ENCODE measurements around the gene AMHR2. TPM values are rescaled to one million over a fixed set of nuclear protein-coding genes. Genes with fewer than 3 reads are reported as not detected.

The AMHR2 gene
- total RNA-seq, 1 donor from 2014 or later = not detected

DNA sequence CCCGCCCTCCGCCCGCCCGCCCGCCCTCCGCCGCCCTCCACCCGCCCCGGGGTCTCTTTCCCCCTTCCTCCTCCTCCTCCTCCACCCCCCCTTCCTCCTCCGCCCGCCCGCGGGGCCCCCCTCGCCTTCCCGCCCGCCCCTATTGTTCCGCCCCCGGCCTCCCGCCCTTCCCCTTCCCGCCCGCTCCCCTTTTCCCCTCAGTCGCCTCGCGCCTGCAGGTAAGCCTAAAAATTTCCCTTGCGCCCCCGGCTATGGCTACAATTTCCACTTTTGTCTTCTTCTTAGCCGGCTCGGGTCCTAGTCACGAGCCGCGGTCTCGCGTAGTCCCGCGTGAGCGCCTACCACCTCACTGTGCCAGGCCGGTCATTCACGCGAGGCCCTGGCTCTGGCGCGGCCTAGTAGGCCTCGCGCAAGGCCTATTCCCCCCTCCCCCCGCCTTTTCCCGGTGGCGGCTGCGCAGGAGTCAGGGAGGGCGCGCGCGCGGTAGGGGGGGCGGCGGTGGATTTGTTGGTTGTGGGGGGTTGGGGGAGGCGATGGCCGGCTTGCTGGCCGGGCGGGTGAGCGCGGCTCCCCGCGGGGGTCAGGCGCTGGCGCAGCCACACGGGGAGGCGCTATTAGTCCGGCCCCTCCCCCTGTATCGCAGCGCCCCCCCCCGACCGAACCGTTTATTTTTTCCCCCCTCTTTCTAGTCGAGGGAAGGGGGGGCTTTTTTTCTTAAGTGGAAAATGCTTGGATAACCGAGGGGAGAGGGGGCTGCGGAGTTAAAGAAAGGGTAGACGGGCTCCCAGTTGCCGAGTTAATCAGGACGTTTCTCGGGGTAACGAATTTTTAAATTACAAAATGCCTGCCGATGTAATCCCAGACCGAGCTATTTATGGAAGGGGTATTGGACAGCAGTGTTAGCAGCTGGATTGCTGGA, 28.8 kb downstream of the AMHR2 start:
- TF ChIP-seq, protein P1, sequence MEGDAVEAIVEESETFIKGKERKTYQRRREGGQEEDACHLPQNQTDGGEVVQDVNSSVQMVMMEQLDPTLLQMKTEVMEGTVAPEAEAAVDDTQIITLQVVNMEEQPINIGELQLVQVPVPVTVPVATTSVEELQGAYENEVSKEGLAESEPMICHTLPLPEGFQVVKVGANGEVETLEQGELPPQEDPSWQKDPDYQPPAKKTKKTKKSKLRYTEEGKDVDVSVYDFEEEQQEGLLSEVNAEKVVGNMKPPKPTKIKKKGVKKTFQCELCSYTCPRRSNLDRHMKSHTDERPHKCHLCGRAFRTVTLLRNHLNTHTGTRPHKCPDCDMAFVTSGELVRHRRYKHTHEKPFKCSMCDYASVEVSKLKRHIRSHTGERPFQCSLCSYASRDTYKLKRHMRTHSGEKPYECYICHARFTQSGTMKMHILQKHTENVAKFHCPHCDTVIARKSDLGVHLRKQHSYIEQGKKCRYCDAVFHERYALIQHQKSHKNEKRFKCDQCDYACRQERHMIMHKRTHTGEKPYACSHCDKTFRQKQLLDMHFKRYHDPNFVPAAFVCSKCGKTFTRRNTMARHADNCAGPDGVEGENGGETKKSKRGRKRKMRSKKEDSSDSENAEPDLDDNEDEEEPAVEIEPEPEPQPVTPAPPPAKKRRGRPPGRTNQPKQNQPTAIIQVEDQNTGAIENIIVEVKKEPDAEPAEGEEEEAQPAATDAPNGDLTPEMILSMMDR (IDR thresholded peaks at IDR 0.05) = peak; percentile 80
- peak overlapping the region; percentile 97 for H3K4me3 Mint-ChIP-seq (ENCODE audit: unreplicated experiment)
- H3K27ac Mint-ChIP-seq (ENCODE audit: unreplicated experiment) = peak overlapping the region; percentile 100
- H3K36me3 Mint-ChIP-seq (ENCODE audit: low read depth) = peaks cover 21% of the 10 kb centered on the region
- DNase-seq (ENCODE audit: low spot score) = no peak
- H3K4me1 Mint-ChIP-seq (ENCODE audit: low read depth) = peaks cover 26% of the 10 kb centered on the region
- no peaks in the 10 kb centered on the region for H3K27me3 Mint-ChIP-seq (ENCODE audit: low read depth)
- H3K9me3 Mint-ChIP-seq (ENCODE audit: low read depth) = no peaks in the 10 kb centered on the region

DNA sequence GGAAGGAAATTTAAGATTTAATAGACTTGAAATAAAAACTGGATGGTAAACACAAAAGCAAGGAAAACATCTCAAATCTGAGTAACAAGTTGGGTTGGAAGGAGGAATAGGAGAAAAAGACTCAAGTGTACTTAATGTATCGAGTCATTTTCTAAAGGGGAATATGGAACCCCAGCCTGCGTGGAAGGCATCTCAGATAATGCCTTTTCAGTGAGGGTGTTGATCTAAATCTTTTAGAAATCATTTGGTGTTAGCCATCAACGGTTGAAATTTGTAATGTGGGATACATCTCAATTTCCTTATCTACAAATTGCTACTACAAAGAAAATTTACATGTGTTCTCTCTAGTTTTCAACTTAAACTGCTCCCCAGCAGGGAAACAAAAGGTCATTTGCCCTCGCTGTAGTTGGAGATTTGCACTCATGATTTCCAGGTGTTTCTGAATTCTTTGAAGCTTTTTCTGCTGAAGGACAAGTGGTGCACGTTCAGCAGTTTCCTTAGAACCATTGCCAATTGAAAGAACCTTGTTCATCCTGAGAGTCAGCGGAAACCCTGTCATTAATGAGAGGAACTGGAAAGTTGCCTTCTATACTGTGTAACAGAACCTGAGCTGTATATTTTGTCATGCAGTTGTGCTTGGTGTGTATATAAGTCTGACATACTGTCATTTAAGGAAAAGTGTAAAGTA, 30.4 kb downstream of the AMHR2 start:
- Mint-ChIP-seq H3K27me3 (ENCODE audit: low read depth) (no peaks in the 10 kb centered on the region), H3K4me3 (ENCODE audit: unreplicated experiment) (peak overlapping the region; percentile 97), H3K9me3 (ENCODE audit: low read depth) (no peaks in the 10 kb centered on the region), H3K36me3 (ENCODE audit: low read depth) (peaks cover 27% of the 10 kb centered on the region), H3K27ac (ENCODE audit: unreplicated experiment) (peak overlapping the region; percentile 81), H3K4me1 (ENCODE audit: low read depth) (peaks cover 27% of the 10 kb centered on the region)
- DNase-seq (ENCODE audit: low spot score) = no peak
- TF ChIP-seq, protein P1 (IDR thresholded peaks at IDR 0.05) = no peak

DNA sequence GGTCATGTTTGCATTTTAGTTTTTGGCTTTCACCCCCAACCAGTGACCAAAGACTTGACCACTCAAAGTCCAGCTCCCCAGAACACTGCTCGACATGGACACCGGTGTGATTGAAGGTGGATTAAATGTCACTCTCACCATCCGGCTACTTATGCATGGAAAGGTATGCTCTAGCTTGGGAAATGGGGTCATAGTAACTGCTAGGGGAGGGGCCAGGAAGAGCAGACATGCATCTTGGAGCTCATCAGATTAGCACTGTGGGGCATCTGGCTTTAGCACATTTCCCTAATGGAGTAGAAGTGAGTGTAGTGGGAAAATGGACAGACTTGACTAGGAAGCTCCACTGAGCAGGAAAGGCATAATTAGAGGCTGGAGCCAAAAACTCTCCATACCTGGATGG, 31.1 kb downstream of the AMHR2 start:
- Mint-ChIP-seq H3K27me3 (ENCODE audit: low read depth) (no peaks in the 10 kb centered on the region), H3K9me3 (ENCODE audit: low read depth) (no peaks in the 10 kb centered on the region), H3K4me3 (ENCODE audit: unreplicated experiment) (peak overlapping the region; percentile 97), H3K4me1 (ENCODE audit: low read depth) (peaks cover 30% of the 10 kb centered on the region), H3K27ac (ENCODE audit: unreplicated experiment) (peak overlapping the region; percentile 63), H3K36me3 (ENCODE audit: low read depth) (peaks cover 30% of the 10 kb centered on the region)
- TF ChIP-seq, protein P1 (IDR thresholded peaks at IDR 0.05) = no peak
- no peak for DNase-seq (ENCODE audit: low spot score)

DNA sequence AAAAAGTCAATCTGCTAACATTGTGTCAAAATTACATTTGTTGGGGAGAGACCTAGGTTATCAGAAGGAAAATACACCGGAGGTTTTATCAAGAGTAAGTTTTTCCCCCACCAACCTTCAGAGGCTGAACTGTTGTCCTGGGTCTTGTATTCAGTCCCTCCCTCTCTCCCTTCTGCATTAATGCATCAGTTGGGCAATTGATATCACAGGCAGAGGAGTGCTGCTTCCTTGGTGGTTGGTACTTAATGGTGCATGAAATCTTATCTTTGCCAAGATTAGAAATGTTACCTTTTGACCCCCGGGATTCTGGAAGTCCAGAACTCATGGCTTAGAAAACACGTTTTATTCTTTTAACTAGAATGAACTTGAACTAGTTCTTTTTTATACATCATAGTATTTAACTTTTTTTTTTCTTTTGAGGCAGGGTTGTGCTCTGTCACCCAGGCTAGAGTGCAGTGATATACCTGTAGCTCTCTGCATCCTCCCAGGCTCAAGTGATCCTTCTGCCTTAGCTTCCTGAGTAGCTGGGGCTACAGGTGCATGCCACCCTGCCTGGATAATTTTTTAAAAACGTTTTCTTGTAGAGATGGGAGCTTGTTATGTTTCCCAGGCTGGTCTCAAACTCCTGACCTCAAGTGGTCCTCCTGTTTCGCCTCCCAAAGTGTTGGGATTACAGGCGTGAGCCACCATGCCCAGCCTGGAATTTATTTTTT, 33.2 kb downstream of the AMHR2 start:
- DNase-seq (ENCODE audit: low spot score) = no peak
- peaks cover 41% of the 10 kb centered on the region for H3K4me1 Mint-ChIP-seq (ENCODE audit: low read depth)
- no peaks in the 10 kb centered on the region for H3K9me3 Mint-ChIP-seq (ENCODE audit: low read depth)
- H3K36me3 Mint-ChIP-seq (ENCODE audit: low read depth) = peaks cover 46% of the 10 kb centered on the region
- no peak overlapping the region for H3K4me3 Mint-ChIP-seq (ENCODE audit: unreplicated experiment)
- peak overlapping the region; percentile 32 for H3K27ac Mint-ChIP-seq (ENCODE audit: unreplicated experiment)
- TF ChIP-seq, protein P1 (IDR thresholded peaks at IDR 0.05) = no peak
- no peaks in the 10 kb centered on the region for H3K27me3 Mint-ChIP-seq (ENCODE audit: low read depth)

DNA sequence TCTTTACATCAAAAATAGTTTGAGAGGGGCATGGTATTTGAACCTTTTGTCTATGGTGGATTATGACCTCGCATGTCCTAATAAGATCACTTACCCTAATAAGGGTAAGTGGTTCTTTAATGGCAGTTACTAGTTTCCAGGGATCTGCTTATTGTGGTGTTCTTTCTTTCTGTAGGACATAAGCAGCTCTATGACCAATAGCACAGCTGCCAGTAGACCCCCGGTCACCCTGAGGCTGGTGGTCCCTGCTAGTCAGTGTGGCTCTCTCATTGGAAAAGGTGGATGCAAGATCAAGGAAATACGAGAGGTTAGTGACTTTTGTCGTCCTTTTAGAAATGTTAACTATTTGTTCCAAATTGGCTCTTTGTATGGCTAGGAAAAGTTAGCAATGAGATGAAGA, 35.4 kb downstream of the AMHR2 start:
- Mint-ChIP-seq H3K9me3 (ENCODE audit: low read depth) (no peaks in the 10 kb centered on the region), H3K27ac (ENCODE audit: unreplicated experiment) (peak overlapping the region; percentile 57), H3K27me3 (ENCODE audit: low read depth) (no peaks in the 10 kb centered on the region), H3K4me3 (ENCODE audit: unreplicated experiment) (no peak overlapping the region), H3K4me1 (ENCODE audit: low read depth) (peaks cover 38% of the 10 kb centered on the region), H3K36me3 (ENCODE audit: low read depth) (peaks cover 58% of the 10 kb centered on the region)
- TF ChIP-seq, protein P1 (IDR thresholded peaks at IDR 0.05) = no peak
- no peak for DNase-seq (ENCODE audit: low spot score)
